Motor neuron (in vitro differentiated cells): ENCODE results near the gene VAC14. TPM values are rescaled to one million over a fixed set of nuclear protein-coding genes. Genes with fewer than 3 reads are reported as not detected.
"Not testable (repeated sequence)": the region's sequence is repeated elsewhere in the genome, so short reads cannot be mapped to it uniquely, and the experiment has no call there.

ENCODE experiments used
- ATAC-seq, 8 experiments: fragments of 200-7000 bp; cut with Tn5 transposase; replicated peaks in 6 of 8; 2 replicates each; pipeline ENCODE4 v1.8.0; 2021; ENCODE audit warnings: mild to moderate bottlenecking in 8 of 8, moderate library complexity in 8 of 8
- H3K27ac ChIP-seq, 2 donors: fragments of 250-450 bp; sonication (Bioruptor Pico); 2 replicates each; pipeline ENCODE4 v1.9.0; 2021; ENCODE audit warnings: antibody characterized with exemption in 2 of 2, mild to moderate bottlenecking in 2 of 2, moderate library complexity in 1 of 2
- H3K4me1 ChIP-seq, 2 donors: fragments of 250-450 bp; sonication (Bioruptor Pico); replicated peaks in 1 of 2; 2 replicates each; pipeline ENCODE4 v1.6.1; 2021; ENCODE audit warnings: antibody characterized with exemption in 2 of 2, mild to moderate bottlenecking in 2 of 2, moderate library complexity in 1 of 2
- H3K4me3 ChIP-seq, 5 donors: fragments of 250-450 bp; sonication (Bioruptor Pico); 2 replicates each; pipeline ENCODE4 v1.9.0; 2021; ENCODE audit warnings: antibody characterized with exemption in 5 of 5, mild to moderate bottlenecking in 5 of 5, moderate library complexity in 4 of 5
- WGBS, 10 experiments: fragments of 450-650 bp; shearing (Covaris generic); methylation state at CpG; one replicate each; pipeline ENCODE4 v1.0.0; 2022; 5-methylcytosine and 5-hydroxymethylcytosine counted together
- in situ Hi-C, 9 experiments: fragments of 400-800 bp; cut with MboI; loops; one replicate each; pipeline ENCODE4 v1.15.0; 2021; ENCODE audit warnings: low sequenced_read_pairs in 9 of 9, low pct_unique_long_range_greater_than_20kb in 2 of 9; ENCODE audit not compliant: unreplicated experiment in 9 of 9
- total RNA-seq, 8 experiments: library from RNA; unstranded; fragments of 300-600 nt; gene quantifications; 2 replicates each; pipeline versions ENCODE4 v1.2.3 to v1.2.4, GENCODE V29; 2022

Gene VAC14
- total RNA-seq, 8 experiments from 2014 or later = 9.3 to 34.5 (median 17.0) TPM

DNA sequence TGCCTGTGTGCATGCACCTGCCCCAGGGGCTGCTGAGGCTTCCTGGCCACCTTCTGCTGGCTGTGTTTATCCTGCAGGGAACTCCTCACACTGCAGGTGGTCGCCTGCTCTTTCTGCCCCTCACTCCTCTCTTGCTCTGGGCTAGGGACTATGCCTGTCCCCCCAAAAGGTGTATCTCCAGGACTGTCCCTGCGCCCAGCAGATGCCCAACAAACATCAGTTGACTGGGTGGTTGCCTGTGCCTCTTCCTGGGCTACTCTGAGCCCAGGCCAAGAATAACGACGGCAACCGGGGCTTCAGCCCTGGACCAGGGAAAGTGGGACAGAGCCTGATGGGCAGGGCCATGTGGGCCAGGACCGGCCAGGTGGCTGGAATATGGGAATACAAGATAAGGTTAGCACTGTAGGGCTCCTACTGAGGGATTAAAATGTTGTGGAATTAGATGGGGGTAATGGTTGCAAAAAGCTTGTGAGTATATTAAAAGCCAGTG, 55.4 kb downstream of the VAC14 start:
- no peak overlapping the region for H3K4me3 ChIP-seq
- ATAC-seq = no peak
- no peak overlapping the region for H3K27ac ChIP-seq
- in situ Hi-C loops = no loop called here
- H3K4me1 ChIP-seq = peaks cover 19 to 35% of the 10 kb centered on the region in 2 donors
- WGBS, 10 experiments = 85 to 100% (median 100%) methylated on average over 1 to 5 of the region's 6 CpGs; no CpG with 5 or more reads in 5 of the 10 experiments

DNA sequence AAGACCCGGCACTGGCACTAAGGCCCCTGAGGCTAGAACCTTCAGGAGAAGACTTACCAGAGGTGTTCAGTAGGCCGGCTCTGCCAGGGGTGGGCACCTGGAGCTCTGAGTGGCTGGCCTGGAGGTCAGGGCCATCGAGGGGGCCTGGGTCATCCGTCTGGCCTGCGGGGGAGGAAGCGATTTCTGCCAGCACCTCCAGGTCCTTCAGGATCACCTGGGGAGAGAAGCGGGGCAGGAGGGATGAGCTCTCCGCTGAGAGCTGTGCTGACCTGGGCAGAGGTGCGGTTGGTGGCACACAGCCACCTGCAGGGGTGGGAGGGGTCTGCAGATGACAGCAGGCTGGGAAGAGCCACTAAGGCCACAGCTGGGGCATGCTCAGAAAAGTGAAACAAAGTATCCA, 56.6 kb downstream of the VAC14 start:
- no peak overlapping the region for H3K27ac ChIP-seq
- in situ Hi-C loops = no loop called here
- peaks cover 9 to 23% of the 10 kb centered on the region in 2 donors for H3K4me1 ChIP-seq
- no peak overlapping the region for H3K4me3 ChIP-seq
- WGBS, 10 experiments = 100% methylated on average over 1 to 2 of the region's 9 CpGs; no CpG with 5 or more reads in 8 of the 10 experiments
- no peak for ATAC-seq

DNA sequence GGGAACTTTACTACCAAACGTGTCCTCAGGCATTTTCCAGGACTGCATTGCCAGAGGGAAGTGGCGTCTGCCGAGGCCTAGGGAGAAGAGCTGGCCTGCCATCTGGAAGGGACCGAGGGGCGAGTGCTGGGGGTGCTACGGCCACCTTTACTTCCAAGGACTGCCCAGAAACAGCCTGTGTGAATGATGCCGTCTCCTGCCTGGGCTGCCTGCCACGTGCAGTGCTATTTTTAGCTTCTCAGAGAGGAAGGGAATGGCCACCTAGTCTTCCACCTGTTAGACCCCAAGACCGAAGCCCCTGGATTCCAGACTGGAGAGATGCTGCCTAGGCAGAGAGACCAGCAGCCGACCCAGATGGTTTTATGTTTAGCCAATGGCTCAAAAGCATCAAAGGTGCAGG, 57.2 kb downstream of the VAC14 start:
- no peak overlapping the region for H3K27ac ChIP-seq
- in situ Hi-C loops = no loop called here
- no peak overlapping the region for H3K4me3 ChIP-seq
- peaks cover 9 to 22% of the 10 kb centered on the region in 2 donors for H3K4me1 ChIP-seq
- 90 to 100% (median 100%) methylated on average over 1 to 7 of the region's 10 CpGs; no CpG with 5 or more reads in 4 of the 10 experiments for WGBS, 10 experiments
- no peak for ATAC-seq

DNA sequence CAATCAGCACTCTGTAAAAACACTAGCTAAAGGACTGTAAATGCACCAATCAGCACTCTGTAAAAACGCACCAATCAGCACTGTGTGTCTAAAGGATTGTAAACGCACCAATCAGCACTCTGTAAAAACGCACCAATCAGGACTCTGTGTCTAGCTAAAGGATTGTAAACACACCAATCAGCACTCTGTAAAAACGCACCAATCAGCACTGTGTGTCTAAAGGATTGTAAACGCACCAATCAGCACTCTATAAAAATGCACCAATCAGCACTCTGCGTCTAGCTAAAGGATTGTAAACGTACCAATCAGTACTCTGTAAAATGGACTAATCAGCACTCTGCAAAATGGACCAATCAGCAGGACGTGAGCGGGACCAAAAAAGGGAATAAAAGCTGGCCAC, 58.0 kb downstream of the VAC14 start:
- H3K4me3 ChIP-seq, in situ Hi-C loops, H3K27ac ChIP-seq, ATAC-seq: not testable (repeated sequence)
- H3K4me1 ChIP-seq = peaks cover 15 to 21% of the 10 kb centered on the region in 2 donors
- 86 to 100% (median 97%) methylated on average over 1 to 8 of the region's 9 CpGs; no CpG with 5 or more reads in 2 of the 10 experiments for WGBS, 10 experiments

DNA sequence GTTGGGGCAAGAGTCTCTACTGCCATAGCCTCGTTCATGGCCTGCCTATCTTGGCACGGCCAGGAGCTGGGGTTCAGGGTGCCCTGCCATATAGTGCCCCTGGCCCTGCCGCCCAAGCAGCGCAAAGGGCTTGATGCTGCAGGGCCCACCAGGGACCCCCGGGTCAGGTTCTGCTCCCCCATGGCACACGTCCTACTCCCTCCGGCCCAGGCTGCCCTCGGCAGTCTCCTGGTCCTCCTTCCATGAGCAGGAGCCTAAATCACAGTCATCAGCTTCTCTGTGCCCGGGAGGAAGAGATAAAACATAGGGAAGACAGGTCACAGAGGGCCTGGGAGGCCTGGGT, 59.2 kb downstream of the VAC14 start:
- H3K27ac ChIP-seq = no peak overlapping the region
- ATAC-seq = no peak
- WGBS, 10 experiments = 84 to 100% (median 100%) methylated on average over 1 to 4 of the region's 9 CpGs; no CpG with 5 or more reads in 7 of the 10 experiments
- H3K4me3 ChIP-seq = no peak overlapping the region
- in situ Hi-C loops = no loop called here
- peaks cover 28% of the 10 kb centered on the region in 2 donors for H3K4me1 ChIP-seq

DNA sequence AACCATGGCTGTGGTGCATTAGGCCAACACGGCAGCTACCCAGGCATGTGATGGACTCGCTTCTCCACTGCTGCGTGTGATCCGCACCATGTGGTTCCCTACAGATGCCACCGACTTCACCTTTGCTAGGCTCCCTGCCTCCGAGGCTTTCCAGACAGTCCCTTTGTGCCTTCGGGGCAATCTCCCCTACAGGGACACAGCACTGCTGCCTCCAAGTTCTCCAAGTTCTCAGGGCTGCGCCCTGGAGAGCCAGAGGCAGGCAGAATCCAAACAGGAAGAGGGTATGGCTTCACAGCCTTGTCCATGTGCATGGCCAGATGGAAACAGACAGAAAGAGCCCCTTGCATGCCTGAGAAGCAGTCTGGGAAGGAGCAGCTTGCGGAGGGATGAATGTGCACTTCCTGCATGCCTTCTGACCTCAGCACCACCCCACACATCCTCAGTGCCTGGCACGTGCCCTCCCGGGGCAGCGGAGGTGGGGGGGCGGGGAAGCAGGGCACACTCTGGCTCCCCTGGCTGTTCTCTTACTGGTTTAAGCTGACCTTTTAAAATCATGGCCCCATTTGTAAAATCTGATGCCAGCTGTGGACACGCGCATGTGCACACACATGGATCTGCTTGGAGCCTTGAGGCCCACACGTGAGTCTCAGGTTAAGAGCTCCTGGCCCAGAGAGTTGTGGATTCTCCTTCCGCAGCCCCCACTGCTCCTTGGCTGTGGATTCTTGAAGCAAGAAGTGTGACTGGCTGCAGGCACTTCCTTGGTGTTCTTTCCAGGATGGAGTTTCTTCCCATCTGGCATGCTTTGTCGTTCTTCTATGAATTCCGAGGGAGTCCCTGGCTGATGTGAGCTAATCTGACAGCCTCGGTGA, 59.8 kb downstream of the VAC14 start:
- H3K4me3 ChIP-seq = no peak overlapping the region
- WGBS, 10 experiments = 73 to 94% (median 83%) methylated on average over 2 to 8 of the region's 20 CpGs; no CpG with 5 or more reads in 3 of the 10 experiments
- ATAC-seq = peak in 2 of 8 experiments; percentile 5 to 7
- in situ Hi-C loops = no loop called here
- no peak overlapping the region for H3K27ac ChIP-seq
- H3K4me1 ChIP-seq = peaks cover 28 to 32% of the 10 kb centered on the region in 2 donors

DNA sequence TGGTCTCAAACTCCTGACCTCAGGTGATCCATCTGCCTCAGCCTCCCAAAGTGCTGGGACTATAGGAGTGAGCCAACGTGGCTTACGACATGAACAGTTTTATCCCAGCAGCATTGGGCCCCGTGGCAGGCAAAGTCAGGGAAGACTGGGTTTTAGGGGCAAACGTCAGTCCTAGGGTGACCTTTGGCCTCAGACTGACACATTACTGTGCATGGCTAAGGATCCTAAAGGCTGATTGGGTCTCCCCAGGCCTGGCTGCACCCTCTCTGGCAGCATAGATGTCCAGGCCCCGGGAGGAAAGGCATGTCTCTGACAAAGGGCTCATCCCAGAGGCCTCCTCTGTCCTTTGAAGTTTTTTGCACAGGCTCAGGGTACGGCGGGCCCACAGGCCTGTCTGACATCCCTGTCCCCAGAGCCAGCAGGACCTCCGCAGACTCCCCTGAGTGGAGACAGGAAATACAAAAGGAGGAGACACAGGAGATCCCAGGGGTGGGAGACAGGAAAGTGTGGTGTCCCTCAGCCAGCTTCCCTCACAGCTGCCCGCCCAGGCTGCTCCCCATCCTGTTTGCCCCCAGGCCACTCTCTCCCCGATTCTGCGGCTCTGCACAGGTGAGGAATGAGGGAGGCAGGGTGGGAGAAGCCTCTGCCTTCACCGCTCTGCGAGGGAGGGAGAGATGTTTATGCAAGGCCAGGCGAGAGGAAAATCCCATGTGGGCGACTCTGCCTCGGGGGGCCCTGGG, 60.6 kb downstream of the VAC14 start:
- ATAC-seq = no peak
- Histone ChIP-seq H3K27ac (no peak overlapping the region), H3K4me3 (no peak overlapping the region), H3K4me1 (peaks cover 28 to 32% of the 10 kb centered on the region in 2 donors)
- WGBS, 10 experiments = 75 to 100% (median 87%) methylated on average over 2 to 8 of the region's 16 CpGs; no CpG with 5 or more reads in 4 of the 10 experiments
- in situ Hi-C loops = no loop called here

DNA sequence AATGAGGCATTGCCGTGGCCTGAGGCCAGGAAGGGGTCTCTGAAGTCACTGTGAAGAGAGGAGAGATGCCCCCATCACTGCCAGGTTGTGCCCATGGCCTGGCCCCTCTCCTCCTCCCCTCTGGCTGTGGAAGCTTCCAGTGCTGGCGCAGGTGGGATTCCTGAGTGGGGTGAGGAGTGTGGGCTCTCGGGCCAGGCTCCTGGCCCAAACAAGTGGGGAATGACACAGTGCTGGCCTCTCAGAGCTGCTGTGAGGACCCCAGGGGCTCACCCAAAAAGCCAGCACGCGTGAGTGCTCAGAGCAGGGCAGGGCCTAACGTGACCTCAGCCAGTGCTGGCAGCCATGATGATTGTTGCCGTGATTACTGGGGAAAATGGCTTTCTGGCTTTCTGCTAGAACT, 61.6 kb downstream of the VAC14 start:
- H3K27ac ChIP-seq = peak overlapping the region in 1 of 2 donors; percentile 51
- 27 to 100% (median 98%) methylated on average over 1 to 4 of the region's 7 CpGs; no CpG with 5 or more reads in 6 of the 10 experiments for WGBS, 10 experiments
- H3K4me1 ChIP-seq = peaks cover 28 to 32% of the 10 kb centered on the region in 2 donors
- no peak overlapping the region for H3K4me3 ChIP-seq
- in situ Hi-C loops = no loop called here
- no peak for ATAC-seq

DNA sequence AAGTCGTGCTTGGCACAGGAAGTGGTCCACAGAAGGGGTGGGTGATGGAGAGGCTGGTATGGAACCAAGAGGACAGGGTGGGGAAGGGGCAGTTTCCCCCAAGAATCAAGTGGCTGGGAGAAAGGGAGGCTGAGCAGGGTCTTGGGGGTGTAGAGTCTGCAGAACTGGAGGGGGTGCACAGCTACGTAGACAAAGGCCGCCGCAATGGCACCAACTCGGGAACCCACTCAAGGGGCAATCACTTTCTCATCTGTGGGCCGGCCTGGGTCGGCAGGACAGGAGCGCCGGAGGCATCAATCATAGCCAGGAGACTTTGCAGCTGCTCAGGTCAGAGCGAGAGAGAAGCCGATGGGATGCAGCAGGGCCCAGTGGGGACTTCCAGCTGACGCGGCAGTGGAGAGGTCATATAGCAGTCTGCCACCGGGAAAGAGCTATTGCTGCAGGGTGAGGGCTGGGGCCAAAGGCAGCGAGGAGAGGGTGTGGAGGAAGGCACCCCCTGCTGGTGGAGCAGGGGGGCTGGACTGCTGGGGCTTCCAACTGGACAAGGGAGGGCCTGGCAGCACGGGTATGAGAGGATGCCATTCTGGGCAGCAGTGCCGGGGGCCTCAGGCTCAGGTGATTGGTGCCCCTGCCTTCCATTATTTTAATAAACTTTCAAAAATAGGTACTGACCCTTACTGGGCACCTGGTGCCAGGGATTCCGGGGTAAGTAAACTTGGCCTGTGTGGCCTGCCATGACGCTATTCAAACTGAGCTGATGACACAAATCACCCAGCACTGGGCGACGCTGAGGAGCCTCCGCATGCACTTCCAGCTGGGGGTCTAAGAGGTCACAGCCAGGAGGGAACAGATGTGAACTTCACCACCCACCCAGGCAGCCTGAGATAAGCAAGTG, 62.6 kb downstream of the VAC14 start:
- Histone ChIP-seq H3K4me1 (peaks cover 28 to 32% of the 10 kb centered on the region in 2 donors), H3K4me3 (no peak overlapping the region), H3K27ac (peak overlapping the region; percentile 37 to 51)
- in situ Hi-C loops = no loop called here
- ATAC-seq = peak; percentile 15 to 90 (median 86)
- 38 to 75% (median 59%) methylated on average over 1 to 14 of the region's 22 CpGs; no CpG with 5 or more reads in 2 of the 10 experiments for WGBS, 10 experiments

DNA sequence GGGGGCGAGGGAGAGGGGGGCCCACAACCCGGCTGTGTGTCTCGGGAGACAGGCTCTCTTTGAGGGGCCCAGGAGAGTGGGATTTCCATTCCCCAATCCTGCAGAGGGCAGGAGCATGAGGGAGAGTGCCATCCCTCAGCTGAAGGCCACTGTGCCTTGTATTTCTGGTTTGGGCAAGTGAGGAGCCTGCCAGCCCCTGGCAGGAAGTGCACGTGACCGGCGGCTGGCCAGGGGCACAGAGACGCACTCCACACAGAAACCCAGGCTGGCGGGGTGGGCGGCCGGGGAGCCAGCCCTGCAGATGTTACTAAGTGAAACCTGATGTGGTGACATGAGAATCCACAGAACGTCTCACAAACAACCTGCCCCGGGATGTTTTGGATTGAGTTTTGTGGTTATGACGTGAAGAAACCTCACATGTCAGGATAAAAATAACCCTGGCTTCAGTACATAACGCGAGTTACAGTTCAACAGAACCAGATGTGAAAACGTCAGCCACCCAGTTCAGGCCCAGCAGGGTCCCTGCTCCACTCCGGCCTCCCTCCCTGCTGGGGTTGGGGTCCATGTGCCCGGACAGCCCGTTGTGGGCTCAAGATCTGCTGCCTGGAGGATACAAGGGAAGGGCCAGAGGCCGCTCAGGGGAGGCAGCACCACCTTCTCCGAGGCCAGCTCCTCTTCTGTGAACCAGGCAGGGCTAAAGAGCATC, 63.4 kb downstream of the VAC14 start:
- WGBS, 10 experiments = 0 to 83% (median 50%) methylated on average over 1 to 10 of the region's 21 CpGs; no CpG with 5 or more reads in 5 of the 10 experiments
- Histone ChIP-seq H3K27ac (peak overlapping the region in 1 of 2 donors; percentile 6), H3K4me1 (peaks cover 28 to 32% of the 10 kb centered on the region in 2 donors), H3K4me3 (no peak overlapping the region)
- peak in 7 of 8 experiments; percentile 4 to 68 (median 13) for ATAC-seq
- in situ Hi-C loops = no loop called here

DNA sequence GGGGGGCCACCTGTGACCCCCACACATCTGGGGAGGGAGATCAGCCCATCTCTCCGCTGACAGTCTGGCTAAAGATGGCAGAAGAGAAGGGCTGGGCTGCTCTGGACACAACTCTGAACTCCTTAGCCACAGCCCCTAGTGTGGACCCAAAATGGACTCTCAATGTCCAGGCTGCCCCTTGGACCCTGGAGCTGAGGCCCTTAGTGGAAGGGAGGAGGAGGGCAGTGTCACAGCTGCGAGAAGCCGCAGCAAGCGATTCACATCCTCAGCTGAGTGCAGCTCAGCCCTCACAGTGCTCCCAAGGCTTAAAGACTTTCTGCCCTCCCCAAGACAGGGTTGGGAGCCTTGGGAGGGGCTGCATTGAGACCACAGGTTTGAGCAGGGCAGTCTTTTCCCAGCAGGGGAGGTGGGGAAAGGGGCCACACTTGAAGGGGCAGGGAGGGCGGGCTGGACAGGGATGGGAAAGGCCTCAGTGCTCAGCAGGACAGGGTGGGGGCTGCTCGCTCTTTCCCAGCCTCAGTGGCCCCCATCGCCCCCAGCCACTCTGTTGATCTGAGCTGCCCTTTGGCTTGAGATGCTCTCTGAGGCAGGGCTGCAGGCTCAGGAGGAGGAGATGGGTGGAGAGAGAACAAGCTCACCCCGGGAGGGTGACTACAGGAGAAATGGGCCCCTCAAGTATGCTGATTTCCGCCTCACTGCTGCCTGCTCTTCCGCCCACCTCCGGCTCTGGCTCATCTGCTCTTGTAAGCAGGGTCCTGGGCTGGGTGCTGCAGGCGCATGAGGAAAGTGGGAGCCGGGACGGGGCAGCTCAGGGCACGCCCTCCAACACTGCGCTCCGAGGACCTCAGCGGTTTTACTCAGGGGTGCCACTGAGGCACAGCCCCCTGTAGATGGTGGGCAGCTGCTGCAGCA, 64.2 kb downstream of the VAC14 start:
- ATAC-seq = peak in 6 of 8 experiments; percentile 9 to 53 (median 21)
- no peak overlapping the region for H3K27ac ChIP-seq
- WGBS, 10 experiments = 80 to 100% methylated on average over 1 to 5 of the region's 18 CpGs; no CpG with 5 or more reads in 8 of the 10 experiments

More for the DNA sequence above, 64.2 kb downstream of the VAC14 start:
- Histone ChIP-seq H3K4me1 (peaks cover 28 to 32% of the 10 kb centered on the region in 2 donors), H3K4me3 (no peak overlapping the region)
- in situ Hi-C loops = no loop called here
